ENCODE results near the gene COX5A.
"Not testable (repeated sequence)": the region's sequence is repeated elsewhere in the genome, so short reads cannot be mapped to it uniquely, and the experiment has no call there.

COX5A gene

GRCh38 chr15:74956648-74957475, 19.0 kb upstream of the COX5A start, which contains the start of gene RPP25:
Gene RPP25 (minus strand): TSS chr15:74956772. CDS start chr15:74956583, 189 bp downstream.
- peak; percentile 46 to 92 (median 66) for DNase-seq

GRCh38 chr15:74955796-74956647, 18.1 kb upstream of the COX5A start:
- peak; percentile 51 to 95 (median 66) for DNase-seq
- intact Hi-C loops (cut with DNase I), result loop anchor here (1.0 to 10.0 kb wide), 3 partner anchors 17 to 321 kb away; partner anchors contain the start of gene COX5A

More at GRCh38 chr15:74956648-74957475, 19.0 kb upstream of the COX5A start, which contains the start of gene RPP25:
- intact Hi-C loops (cut with DNase I), result loop anchor here (1.0 to 10.0 kb wide), 3 partner anchors 18 to 322 kb away; partner anchors contain the start of gene COX5A

- intact Hi-C loops (cut with DNase I), result loop anchor here (10.0 kb wide), 1 partner anchor 320 kb away; no protein-coding TSS in a partner anchor
- peak in 1 of 10 donors; percentile 64 for DNase-seq
Measured at GRCh38 chr15:74955017-74955416, 17.1 kb upstream of the COX5A start.

- DNase-seq, result peak in 3 of 10 donors; percentile 24 to 80 (median 56)
- intact Hi-C loops (cut with DNase I), result loop anchor here (10.0 kb wide), 1 partner anchor 320 kb away; no protein-coding TSS in a partner anchor
Measured at GRCh38 chr15:74954515-74954914, 16.6 kb upstream of the COX5A start.

- intact Hi-C loops (cut with DNase I), result loop anchor here (10.0 kb wide), 1 partner anchor 316 kb away; no protein-coding TSS in a partner anchor
- DNase-seq, result peak in 2 of 10 donors; percentile 31 to 42
Measured at GRCh38 chr15:74951006-74951405, 13.1 kb upstream of the COX5A start.

- DNase-seq, result peak in 8 of 10 donors; percentile 55 to 87 (median 80)
- intact Hi-C loops (cut with DNase I), result loop anchor here (1.0 to 10.0 kb wide), 2 partner anchors 179 to 315 kb away; no protein-coding TSS in a partner anchor
Measured at GRCh38 chr15:74950078-74950908, 12.4 kb upstream of the COX5A start.

- no peak for DNase-seq
- intact Hi-C loops (cut with DNase I), result no loop called here
Measured at GRCh38 chr15:74937272-74937589, 642 bp downstream of the COX5A start.

- intact Hi-C loops (cut with DNase I), result not testable (repeated sequence)
- peak in 1 of 10 donors; percentile 58 for DNase-seq
Measured at GRCh38 chr15:74935193-74935592, 2.7 kb downstream of the COX5A start.

- no peak for DNase-seq
Measured at GRCh38 chr15:74933573-74933972, 4.3 kb downstream of the COX5A start.

GRCh38 chr15:74928771-74929198, 9.1 kb downstream of the COX5A start:
- intact Hi-C loops (cut with DNase I), result no loop called here
- peak in 1 of 10 donors; percentile 3 for DNase-seq

More at GRCh38 chr15:74933573-74933972, 4.3 kb downstream of the COX5A start:
- intact Hi-C loops (cut with DNase I), result no loop called here

- intact Hi-C loops (cut with DNase I), result no loop called here
Measured at GRCh38 chr15:74924525-74924924, 13.3 kb downstream of the COX5A start.

GRCh38 chr15:74920456-74920855, 17.4 kb downstream of the COX5A start:
- intact Hi-C loops (cut with DNase I), result no loop called here
- no peak for DNase-seq

More at GRCh38 chr15:74924525-74924924, 13.3 kb downstream of the COX5A start:
- DNase-seq, result no peak

- peak in 1 of 10 donors; percentile 5 for DNase-seq
- intact Hi-C loops (cut with DNase I), result no loop called here
Measured at GRCh38 chr15:74917676-74918075, 20.2 kb downstream of the COX5A start.

GRCh38 chr15:74913799-74914198, 24.1 kb downstream of the COX5A start:
- intact Hi-C loops (cut with DNase I), result not testable (repeated sequence)
- peak in 1 of 10 donors; percentile 9 for DNase-seq

- no peak for DNase-seq
- intact Hi-C loops (cut with DNase I), result no loop called here
Measured at GRCh38 chr15:74913041-74913440, 24.8 kb downstream of the COX5A start.

GRCh38 chr15:74908635-74909034, 29.2 kb downstream of the COX5A start:
- DNase-seq, result peak in 1 of 10 donors; percentile 8
- intact Hi-C loops (cut with DNase I), result loop anchor here (5.0 kb wide), 1 partner anchor 36 kb away; the partner anchor contains the start of gene SCAMP2

GRCh38 chr15:74907163-74907870, 30.6 kb downstream of the COX5A start:
- DNase-seq, result peak in 1 of 10 donors; percentile 50
- intact Hi-C loops (cut with DNase I), result loop anchor here (2.0 to 5.0 kb wide), 2 partner anchors 35 to 65 kb away; partner anchors contain the start of genes SCAMP2 and ULK3

GRCh38 chr15:74906450-74907162, 31.3 kb downstream of the COX5A start, which contains the start of gene FAM219B:
Gene FAM219B (minus strand): TSS chr15:74906851. CDS start chr15:74906800, 51 bp downstream.
- intact Hi-C loops (cut with DNase I), result loop anchor here (1.0 to 5.0 kb wide), 3 partner anchors 32 to 64 kb away; partner anchors contain the start of genes COX5A, SCAMP2 and ULK3

More at GRCh38 chr15:74906450-74907162, 31.3 kb downstream of the COX5A start, which contains the start of gene FAM219B:
- DNase-seq, result peak; percentile 88 to 99 (median 95)

All from posterior cingulate gyrus (tissue), 11 donors.